HepG2 (cell line): ENCODE data around the gene RPS6KA3. TPM values are rescaled to one million over a fixed set of nuclear protein-coding genes. Genes with fewer than 3 reads are reported as not detected.

Experiments used
- ATAC-seq: fragments of 200-7000 bp; cut with Tn5 transposase; 3 replicates; pipeline ENCODE4 v1.9.1; 2020; ENCODE audit warnings: mild to moderate bottlenecking, moderate library complexity
- BruUV-seq: library from RNA; stranded (reverse); fragments of 400-500 nt; replicated peaks from 2 replicates; lab custom pipeline; 2021; lab: Mats Ljungman, UMichigan
- CTCF ChIA-PET: fragments of 300-600 bp; formaldehyde crosslinking; extraction: SDS; loops from one replicate; lab custom pipeline; 2021; ENCODE audit warnings: low total read pairs, inconsistent platforms, low intra/inter-chr PET ratio; lab: Yijun Ruan, JAX
- POLR2A ChIA-PET: fragments of 350-600 bp; sonication (Branson Sonifier 250); formaldehyde crosslinking; loops from one replicate; lab custom pipeline; 2020; ENCODE audit warnings: antibody characterized with exemption, inconsistent platforms; lab: Yijun Ruan, JAX
- DNase-seq: peaks from one replicate; pipeline ENCODE4 v3.0.0-alpha.2; 2015; ENCODE audit warnings: low spot score
- FAIRE-seq: peaks from 3 replicates; lab custom pipeline; 2011; peaks lifted over from hg19 to GRCh38; lab: Jason Lieb, UNC
- H2AFZ ChIP-seq: one replicate; pipeline ENCODE4 v1.6.1; 2011; ENCODE audit warnings: low read length, inconsistent platforms
- H3K27ac ChIP-seq: fragments of 300-600 bp; 3 replicates; pipeline ENCODE4 v1.8.0; 2011; ENCODE audit warnings: mixed run types, mild to moderate bottlenecking, mixed read lengths, low read length, inconsistent platforms; ENCODE audit not compliant: insufficient read depth; ENCODE audit errors: extremely low read length
- H3K27me3 ChIP-seq, 2 experiments: fragments of 200-600 bp in 1 of 2; 2 replicates in 1 of 2; 3 replicates in 1 of 2; pipeline versions ENCODE4 v1.6.0 to v1.8.0; 2011; ENCODE audit warnings: low read length in 2 of 2, mild to moderate bottlenecking in 2 of 2, moderate library complexity in 2 of 2, inconsistent platforms in 1 of 2; ENCODE audit not compliant: insufficient read depth in 2 of 2, control insufficient read depth in 1 of 2
- H3K36me3 ChIP-seq, 2 experiments: fragments of 200-600 bp in 1 of 2; replicated peaks in 1 of 2; 2 replicates in 1 of 2; 3 replicates in 1 of 2; pipeline versions ENCODE4 v1.5.1 to v1.8.0; 2011; ENCODE audit warnings: low read length in 2 of 2, inconsistent platforms in 1 of 2; ENCODE audit not compliant: insufficient read depth in 2 of 2, control insufficient read depth in 1 of 2
- H3K4me1 ChIP-seq: 2 replicates; pipeline ENCODE4 v1.5.1; 2012; ENCODE audit warnings: low read length, inconsistent platforms; ENCODE audit not compliant: insufficient read depth
- H3K4me2 ChIP-seq: 2 replicates; pipeline ENCODE4 v1.6.0; 2011; ENCODE audit warnings: low read depth, low read length, inconsistent platforms
- H3K4me3 ChIP-seq, 3 experiments: fragments of 200-600 bp in 1 of 3; sonication (generic), shearing (Covaris generic) in 1 of 3; replicated peaks in 1 of 3; 2 replicates each; pipeline ENCODE4 v1.5.1; 2011 to 2016; ENCODE audit warnings: low read length in 3 of 3, inconsistent platforms in 2 of 3, low read depth in 2 of 3, mild to moderate bottlenecking in 2 of 3, control low read depth in 1 of 3, mixed read lengths in 1 of 3; ENCODE audit not compliant: insufficient read depth in 1 of 3
- H3K79me2 ChIP-seq: one replicate; pipeline ENCODE4 v1.6.1; 2011; ENCODE audit warnings: low read length, inconsistent platforms; ENCODE audit not compliant: insufficient read depth
- H3K9ac ChIP-seq: 2 replicates; pipeline ENCODE4 v1.6.0; 2011; ENCODE audit warnings: mild to moderate bottlenecking, low read depth, low read length, inconsistent platforms; ENCODE audit not compliant: insufficient read depth
- H3K9me3 ChIP-seq: 2 replicates; pipeline ENCODE4 v1.5.1; 2012; ENCODE audit warnings: mild to moderate bottlenecking, low read length
- H4K20me1 ChIP-seq: 2 replicates; pipeline ENCODE4 v1.6.0; 2011; ENCODE audit warnings: inconsistent platforms, mild to moderate bottlenecking, low read length, moderate library complexity; ENCODE audit not compliant: insufficient read depth
- GTF2F1 ChIP-seq: fragments of 150-350 bp; IDR thresholded peaks from 2 replicates; pipeline ENCODE4 v1.6.1; 2014; ENCODE audit warnings: low read length
- KAT2B ChIP-seq: fragments of 150-350 bp; IDR thresholded peaks from 2 replicates; pipeline ENCODE4 v1.6.1; 2014; ENCODE audit warnings: low read depth, low read length, borderline replicate concordance
- KDM4B ChIP-seq: sonication (generic); formaldehyde crosslinking; IDR thresholded peaks from 2 replicates; pipeline ENCODE4 v1.4.0; 2020; ENCODE audit warnings: missing genetic modification reagents
- POLR2G ChIP-seq: fragments of 200-400 bp; formaldehyde crosslinking; IDR thresholded peaks from 2 replicates; pipeline ENCODE4 v1.6.1; 2018; ENCODE audit warnings: mild to moderate bottlenecking, low read depth, low read length, moderate library complexity
- RAD21 ChIP-seq: fragments of 450-650 bp; formaldehyde crosslinking; IDR thresholded peaks from 2 replicates; pipeline ENCODE4 v1.5.0; 2020; ENCODE audit warnings: mild to moderate bottlenecking
- RARG ChIP-seq: sonication (generic); formaldehyde crosslinking; IDR thresholded peaks from 2 replicates; pipeline ENCODE4 v1.4.0; 2020; ENCODE audit warnings: low read depth, mild to moderate bottlenecking, missing genetic modification reagents
- RBM39 ChIP-seq: fragments of 200-400 bp; formaldehyde crosslinking; IDR thresholded peaks from one replicate; pipeline ENCODE4 v1.6.1; 2018; ENCODE audit warnings: antibody characterized with exemption, mild to moderate bottlenecking, low read depth, low read length; ENCODE audit not compliant: poor library complexity, severe bottlenecking
- RFX3 ChIP-seq: IDR thresholded peaks from 2 replicates; pipeline ENCODE4 v1.6.1; 2016; ENCODE audit warnings: missing biosample characterization, missing genetic modification reagents
- RORA ChIP-seq: sonication (generic); formaldehyde crosslinking; IDR thresholded peaks from 2 replicates; pipeline ENCODE4 v1.5.0; 2020; ENCODE audit warnings: mild to moderate bottlenecking, missing genetic modification reagents, moderate library complexity
- SALL1 ChIP-seq: sonication (generic); formaldehyde crosslinking; IDR thresholded peaks from 2 replicates; pipeline ENCODE4 v1.8.0; 2022; ENCODE audit warnings: mild to moderate bottlenecking, missing genetic modification reagents
- SIN3B ChIP-seq: fragments of 150-350 bp; IDR thresholded peaks from 2 replicates; pipeline ENCODE4 v1.6.1; 2014; ENCODE audit warnings: low read length
- SIX4 ChIP-seq: sonication (generic); formaldehyde crosslinking; IDR thresholded peaks from 2 replicates; pipeline ENCODE4 v1.4.0; 2020; ENCODE audit warnings: missing genetic modification reagents
- SMARCE1 ChIP-seq: fragments of 450-650 bp; IDR thresholded peaks from 2 replicates; pipeline ENCODE4 v1.6.1; 2017; ENCODE audit warnings: borderline replicate concordance
- ZNF143 ChIP-seq: sonication (generic); formaldehyde crosslinking; IDR thresholded peaks from 2 replicates; pipeline ENCODE4 v1.4.0; 2020; ENCODE audit warnings: missing genetic modification reagents
- ZNF30 ChIP-seq: sonication (generic); formaldehyde crosslinking; IDR thresholded peaks from 2 replicates; pipeline ENCODE4 v1.5.0; 2020; ENCODE audit warnings: mild to moderate bottlenecking, missing genetic modification reagents
- ZNF619 ChIP-seq: sonication (generic); formaldehyde crosslinking; IDR thresholded peaks from 2 replicates; pipeline ENCODE4 v1.4.0; 2020; ENCODE audit warnings: mild to moderate bottlenecking, missing genetic modification reagents
- ZNF7 ChIP-seq: IDR thresholded peaks from 2 replicates; pipeline ENCODE4 v1.6.1; 2016; ENCODE audit warnings: missing biosample characterization, missing genetic modification reagents
- ZNF768 ChIP-seq: sonication (generic); formaldehyde crosslinking; IDR thresholded peaks from 2 replicates; pipeline ENCODE4 v1.4.0; 2020; ENCODE audit warnings: missing genetic modification reagents
- ZNF781 ChIP-seq: sonication (generic); formaldehyde crosslinking; IDR thresholded peaks from 2 replicates; pipeline ENCODE4 v1.5.1; 2020; ENCODE audit warnings: borderline replicate concordance, mild to moderate bottlenecking, missing genetic modification reagents; ENCODE audit errors: not compliant biosample characterization
- in situ Hi-C: cut with HindIII; loops from 2 replicates; pipeline ENCODE4 v1.10.0; 2017; ENCODE audit warnings: low pct_unique_long_range_greater_than_20kb; ENCODE audit not compliant: extremely low pct_ligation_motif_present
- intact Hi-C: fragments of 100-400 bp; cut with micrococcal nuclease; formaldehyde crosslinking; loops from one replicate; pipeline ENCODE4 v1.10.0; 2022; ENCODE audit not compliant: unreplicated experiment
- polyA plus RNA-seq, 8 experiments: library from polyadenylated mRNA; depleted of rRNA in 3 of 8; stranded (reverse) in 7 of 8; unstranded in 1 of 8; fragments of >200 nt; fragmentation: Illumina TruSeq in 4 of 8; extraction: Trizol in 4 of 8; gene quantifications; 2 replicates each; pipeline versions ENCODE4 v1.2.1 to v1.2.3, GENCODE V29; 2011 to 2016; ENCODE audit warnings: low read depth in 4 of 8, missing spikeins in 1 of 8, mixed read lengths in 1 of 8; ENCODE audit not compliant: insufficient read depth in 1 of 8
- total RNA-seq, 5 experiments: library from RNA; depleted of rRNA; stranded (reverse); fragments of >200 nt; fragmentation: Illumina TruSeq; extraction: Trizol; gene quantifications; 2 replicates each; pipeline ENCODE4 v1.2.3, GENCODE V29; 2016; ENCODE audit warnings: low read depth in 1 of 5
- TF ChIP-seq, protein P1 (sequence below): sonication (generic); formaldehyde crosslinking; IDR thresholded peaks from 2 replicates; pipeline ENCODE4 v1.8.0; 2022; ENCODE audit warnings: mild to moderate bottlenecking, missing genetic modification reagents, borderline replicate concordance
- TF ChIP-seq, protein P2 (sequence below): fragments of 450-650 bp; IDR thresholded peaks from 2 replicates; pipeline ENCODE4 v1.6.1; 2017
- TF ChIP-seq, protein P3 (sequence below): IDR thresholded peaks from 2 replicates; pipeline ENCODE4 v1.6.1; 2018; ENCODE audit warnings: missing genetic modification reagents

Gene RPS6KA3
- total and polyA plus RNA-seq, 2 of the 13 experiments (the other 11 are each of a cell fraction or from before 2014, with no cell fraction given): 314 to 357 TPM

DNA sequence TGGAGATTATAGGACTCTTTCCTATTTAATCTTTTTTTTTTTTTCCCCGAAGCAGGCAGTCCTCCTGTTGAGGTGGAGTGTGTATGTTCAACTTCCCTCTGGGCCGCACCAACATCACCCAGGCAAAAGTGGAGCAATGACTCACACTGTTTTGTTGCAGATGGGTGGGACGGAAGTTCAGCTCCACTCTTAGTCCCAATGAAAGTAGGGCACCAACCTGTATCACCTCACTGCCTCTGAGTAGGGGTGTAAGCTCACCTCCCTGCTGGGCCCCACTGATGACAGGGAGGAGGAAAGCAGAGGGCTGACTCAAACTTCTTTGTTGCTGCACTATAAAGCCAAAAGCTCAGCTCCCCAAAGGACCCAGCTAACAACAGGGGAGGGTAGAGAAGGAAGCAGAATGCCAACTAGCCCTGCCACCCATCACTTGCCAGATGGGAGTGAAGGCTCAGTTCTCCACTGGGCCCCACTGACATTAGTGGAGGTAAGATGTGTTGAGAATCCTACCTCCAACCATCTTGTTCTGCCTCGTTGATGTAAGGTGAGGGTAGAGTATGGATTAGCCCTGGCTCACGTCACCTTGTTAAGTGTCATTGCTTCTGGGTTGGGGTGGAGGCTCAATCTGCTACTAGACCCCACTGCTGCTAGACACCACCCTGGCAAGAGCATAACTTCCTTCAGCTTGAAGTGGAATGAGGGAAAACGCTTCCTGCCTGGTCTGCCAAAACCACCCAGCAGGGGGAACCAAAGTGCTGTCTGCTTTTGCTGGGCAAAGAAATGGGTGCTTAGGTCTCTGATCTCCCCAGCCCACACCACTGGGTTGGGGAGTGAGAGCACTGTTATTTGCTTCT, 14.1 kb downstream of the RPS6KA3 start (continued):
- TF ChIP-seq SALL1 (CRISPR knock-in tag) (peak; percentile 38; the same call in 1 of the 2 replicates), POLR2G (peak; percentile 17), RARG (CRISPR knock-in tag) (no peak), ZNF768 (CRISPR knock-in tag) (peak; percentile 90), SIN3B (no peak)
- TF ChIP-seq, protein P1, sequence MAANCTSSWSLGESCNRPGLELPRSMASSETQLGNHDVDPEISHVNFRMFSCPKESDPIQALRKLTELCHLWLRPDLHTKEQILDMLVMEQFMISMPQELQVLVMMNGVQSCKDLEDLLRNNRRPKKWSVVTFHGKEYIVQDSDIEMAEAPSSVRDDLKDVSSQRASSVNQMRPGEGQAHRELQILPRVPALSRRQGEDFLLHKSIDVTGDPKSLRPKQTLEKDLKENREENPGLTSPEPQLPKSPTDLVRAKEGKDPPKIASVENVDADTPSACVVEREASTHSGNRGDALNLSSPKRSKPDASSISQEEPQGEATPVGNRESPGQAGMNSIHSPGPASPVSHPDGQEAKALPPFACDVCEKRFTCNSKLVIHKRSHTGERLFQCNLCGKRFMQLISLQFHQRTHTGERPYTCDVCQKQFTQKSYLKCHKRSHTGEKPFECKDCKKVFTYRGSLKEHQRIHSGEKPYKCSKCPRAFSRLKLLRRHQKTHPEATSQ (CRISPR knock-in tag): no peak

DNA sequence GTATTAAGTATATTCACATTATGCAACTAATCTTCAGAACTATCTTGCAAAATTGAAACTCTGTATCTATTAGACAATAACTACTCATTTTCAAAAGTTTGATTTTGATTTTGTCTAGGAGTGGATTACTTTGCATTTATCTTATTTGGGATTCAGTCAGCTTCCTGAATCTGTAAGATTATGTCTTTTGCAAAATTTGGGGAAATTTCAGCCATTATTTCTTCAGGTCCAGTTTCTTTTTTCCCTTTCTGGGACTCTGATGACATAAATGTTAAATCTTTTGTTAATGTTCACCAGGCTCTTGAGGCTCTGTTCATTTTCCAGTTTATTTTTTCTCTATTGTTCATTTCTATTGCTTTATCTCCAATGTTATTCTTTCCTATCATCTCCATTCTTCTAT, 15.0 kb downstream of the RPS6KA3 start:
- intact Hi-C loops: loop anchor here (5.0 to 10.0 kb wide), 3 partner anchors 223 to 1103 kb away; no protein-coding TSS in a partner anchor
- no peak for DNase-seq
- TF ChIP-seq GTF2F1 (no peak), SIX4 (CRISPR knock-in tag) (no peak), RFX3 (CRISPR knock-in tag) (no peak), ZNF143 (CRISPR knock-in tag) (no peak), KAT2B (no peak), ZNF619 (CRISPR knock-in tag) (no peak), ZNF30 (no peak), SMARCE1 (no peak), ZNF781 (CRISPR knock-in tag) (no peak), RBM39 (no peak), RORA (CRISPR knock-in tag) (no peak), ZNF7 (CRISPR knock-in tag) (no peak), KDM4B (CRISPR knock-in tag) (no peak), RAD21 (CRISPR knock-in tag) (no peak)
- TF ChIP-seq, protein P2, sequence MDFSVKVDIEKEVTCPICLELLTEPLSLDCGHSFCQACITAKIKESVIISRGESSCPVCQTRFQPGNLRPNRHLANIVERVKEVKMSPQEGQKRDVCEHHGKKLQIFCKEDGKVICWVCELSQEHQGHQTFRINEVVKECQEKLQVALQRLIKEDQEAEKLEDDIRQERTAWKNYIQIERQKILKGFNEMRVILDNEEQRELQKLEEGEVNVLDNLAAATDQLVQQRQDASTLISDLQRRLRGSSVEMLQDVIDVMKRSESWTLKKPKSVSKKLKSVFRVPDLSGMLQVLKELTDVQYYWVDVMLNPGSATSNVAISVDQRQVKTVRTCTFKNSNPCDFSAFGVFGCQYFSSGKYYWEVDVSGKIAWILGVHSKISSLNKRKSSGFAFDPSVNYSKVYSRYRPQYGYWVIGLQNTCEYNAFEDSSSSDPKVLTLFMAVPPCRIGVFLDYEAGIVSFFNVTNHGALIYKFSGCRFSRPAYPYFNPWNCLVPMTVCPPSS: no peak
- TF ChIP-seq, protein P3, sequence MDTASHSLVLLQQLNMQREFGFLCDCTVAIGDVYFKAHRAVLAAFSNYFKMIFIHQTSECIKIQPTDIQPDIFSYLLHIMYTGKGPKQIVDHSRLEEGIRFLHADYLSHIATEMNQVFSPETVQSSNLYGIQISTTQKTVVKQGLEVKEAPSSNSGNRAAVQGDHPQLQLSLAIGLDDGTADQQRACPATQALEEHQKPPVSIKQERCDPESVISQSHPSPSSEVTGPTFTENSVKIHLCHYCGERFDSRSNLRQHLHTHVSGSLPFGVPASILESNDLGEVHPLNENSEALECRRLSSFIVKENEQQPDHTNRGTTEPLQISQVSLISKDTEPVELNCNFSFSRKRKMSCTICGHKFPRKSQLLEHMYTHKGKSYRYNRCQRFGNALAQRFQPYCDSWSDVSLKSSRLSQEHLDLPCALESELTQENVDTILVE (CRISPR knock-in tag): no peak

More for the DNA sequence above, 15.0 kb downstream of the RPS6KA3 start:
- Histone ChIP-seq H3K9ac (no peak overlapping the region), H3K79me2 (peaks cover 92% of the 10 kb centered on the region), H3K27ac (no peak overlapping the region), H3K4me2 (no peak overlapping the region), H3K9me3 (no peaks in the 10 kb centered on the region), H2AFZ (no peak overlapping the region), H3K4me1 (peaks cover 89% of the 10 kb centered on the region), H3K4me3 (no peak overlapping the region), H4K20me1 (peaks cover 66% of the 10 kb centered on the region), H3K27me3 (no peaks in the 10 kb centered on the region), H3K36me3 (peaks cover 5 to 22% of the 10 kb centered on the region in 2 experiments; a peak in 4 of 5 replicates)
- in situ Hi-C loops: loop anchor here (5.0 kb wide), 1 partner anchor 191 kb away; no protein-coding TSS in a partner anchor
- ATAC-seq (no peak), FAIRE-seq (no peak)
- BruUV-seq: no TSS peak
- CTCF ChIA-PET: interaction anchor here (2.6 kb wide), 1 partner anchor 191 kb away, joined by 16 read pairs; no protein-coding TSS in a partner anchor
- POLR2A ChIA-PET: interaction anchor here (1.1 to 2.3 kb wide), 2 partner anchors 180 to 186 kb away, joined by 3 to 12 read pairs; no protein-coding TSS in a partner anchor
